HG02678 (cell line): ENCODE measurements around the gene SNAPC4.

Experiments
- ATAC-seq: cut with Tn5 transposase; IDR thresholded peaks from one replicate; pipeline ENCODE4 v1.9.1; 2021; ENCODE audit warnings: mild to moderate bottlenecking, moderate library complexity; ENCODE audit not compliant: unreplicated experiment

The SNAPC4 gene

GRCh38 chr9:136373300-136374182 lies 26.4 kb downstream of the SNAPC4 start, which contains the start of gene CARD9:
Gene CARD9 (minus strand): TSS chr9:136373669. CDS start chr9:136372078, 1,591 bp downstream.
- ATAC-seq = no peak

GRCh38 chr9:136372561-136373299 lies 27.2 kb downstream of the SNAPC4 start:
- no peak for ATAC-seq

GRCh38 chr9:136372006-136372405 lies 28.0 kb downstream of the SNAPC4 start:
- ATAC-seq = no peak

- ATAC-seq = no peak
Measured at GRCh38 chr9:136371533-136371880, 28.5 kb downstream of the SNAPC4 start.

GRCh38 chr9:136370687-136371532 lies 29.1 kb downstream of the SNAPC4 start:
- no peak for ATAC-seq

GRCh38 chr9:136370037-136370436 lies 29.9 kb downstream of the SNAPC4 start:
- ATAC-seq = no peak

- ATAC-seq = no peak
Measured at GRCh38 chr9:136368190-136368589, 31.8 kb downstream of the SNAPC4 start.

GRCh38 chr9:136367296-136368145 lies 32.4 kb downstream of the SNAPC4 start:
- no peak for ATAC-seq

GRCh38 chr9:136366826-136367225 lies 33.1 kb downstream of the SNAPC4 start:
- no peak for ATAC-seq

GRCh38 chr9:136365775-136366222 lies 34.2 kb downstream of the SNAPC4 start:
- ATAC-seq = no peak

- no peak for ATAC-seq
Measured at GRCh38 chr9:136364942-136365774, 34.8 kb downstream of the SNAPC4 start.

- ATAC-seq = no peak
Measured at GRCh38 chr9:136363949-136364748, 35.8 kb downstream of the SNAPC4 start.

- peak; percentile 80 for ATAC-seq
Measured at GRCh38 chr9:136363106-136363948, 36.6 kb downstream of the SNAPC4 start, which contains the start of gene DNLZ. Gene DNLZ (minus strand): TSS chr9:136363744. CDS start chr9:136363714, 30 bp downstream.

GRCh38 chr9:136362450-136362784 lies 37.6 kb downstream of the SNAPC4 start:
- no peak for ATAC-seq

- ATAC-seq = no peak
Measured at GRCh38 chr9:136361754-136362449, 38.1 kb downstream of the SNAPC4 start.

GRCh38 chr9:136361047-136361753 lies 38.8 kb downstream of the SNAPC4 start:
- ATAC-seq = no peak
